Measurements from ENCODE around the gene RNF144B.
"Not testable (repeated sequence)": the region's sequence is repeated elsewhere in the genome, so short reads cannot be mapped to it uniquely, and the experiment has no call there.

Gene RNF144B

GRCh38 chr6:18451756-18452155 lies 64.6 kb downstream of the RNF144B start:
- DNase-seq = no peak

- no peak for DNase-seq
Measured at GRCh38 chr6:18454446-18454845, 67.3 kb downstream of the RNF144B start.

- no peak for DNase-seq
Measured at GRCh38 chr6:18457065-18457737, 70.1 kb downstream of the RNF144B start.

GRCh38 chr6:18458086-18458485 lies 70.9 kb downstream of the RNF144B start:
- not testable (repeated sequence) for DNase-seq

- DNase-seq = no peak
Measured at GRCh38 chr6:18463429-18463828, 76.3 kb downstream of the RNF144B start.

GRCh38 chr6:18464176-18464575 lies 77.0 kb downstream of the RNF144B start:
- no peak for DNase-seq

GRCh38 chr6:18465410-18466154 lies 78.4 kb downstream of the RNF144B start:
- DNase-seq = no peak

- no peak for DNase-seq
Measured at GRCh38 chr6:18467741-18468502, 80.8 kb downstream of the RNF144B start.

- DNase-seq = no peak
Measured at GRCh38 chr6:18468503-18468843, 81.3 kb downstream of the RNF144B start.

- no peak for DNase-seq
Measured at GRCh38 chr6:18469536-18469935, 82.4 kb downstream of the RNF144B start.

GRCh38 chr6:18471232-18471964 lies 84.2 kb downstream of the RNF144B start:
- no peak for DNase-seq

- no peak for DNase-seq
Measured at GRCh38 chr6:18472941-18473340, 85.8 kb downstream of the RNF144B start.

GRCh38 chr6:18473755-18474154 lies 86.6 kb downstream of the RNF144B start:
- no peak for DNase-seq

GRCh38 chr6:18477301-18477941 lies 90.3 kb downstream of the RNF144B start:
- no peak for DNase-seq

GRCh38 chr6:18478610-18479009 lies 91.5 kb downstream of the RNF144B start:
- no peak for DNase-seq

GRCh38 chr6:18481870-18482269 lies 94.7 kb downstream of the RNF144B start:
- DNase-seq = no peak

GRCh38 chr6:18485660-18486435 lies 98.7 kb downstream of the RNF144B start:
- no peak for DNase-seq

- no peak for DNase-seq
Measured at GRCh38 chr6:18488004-18488403, 100.9 kb downstream of the RNF144B start.

GRCh38 chr6:18488526-18489270 lies 101.5 kb downstream of the RNF144B start:
- no peak for DNase-seq

- DNase-seq = no peak
Measured at GRCh38 chr6:18489335-18489734, 102.2 kb downstream of the RNF144B start.
